GM19238 (cell line): ENCODE measurements around the gene MCIDAS.

Source experiments
- DNase-seq: peaks from one replicate; pipeline ENCODE4 v3.0.0; 2011; ENCODE audit warnings: low spot score; ENCODE audit not compliant: insufficient read length

The MCIDAS gene

DNA sequence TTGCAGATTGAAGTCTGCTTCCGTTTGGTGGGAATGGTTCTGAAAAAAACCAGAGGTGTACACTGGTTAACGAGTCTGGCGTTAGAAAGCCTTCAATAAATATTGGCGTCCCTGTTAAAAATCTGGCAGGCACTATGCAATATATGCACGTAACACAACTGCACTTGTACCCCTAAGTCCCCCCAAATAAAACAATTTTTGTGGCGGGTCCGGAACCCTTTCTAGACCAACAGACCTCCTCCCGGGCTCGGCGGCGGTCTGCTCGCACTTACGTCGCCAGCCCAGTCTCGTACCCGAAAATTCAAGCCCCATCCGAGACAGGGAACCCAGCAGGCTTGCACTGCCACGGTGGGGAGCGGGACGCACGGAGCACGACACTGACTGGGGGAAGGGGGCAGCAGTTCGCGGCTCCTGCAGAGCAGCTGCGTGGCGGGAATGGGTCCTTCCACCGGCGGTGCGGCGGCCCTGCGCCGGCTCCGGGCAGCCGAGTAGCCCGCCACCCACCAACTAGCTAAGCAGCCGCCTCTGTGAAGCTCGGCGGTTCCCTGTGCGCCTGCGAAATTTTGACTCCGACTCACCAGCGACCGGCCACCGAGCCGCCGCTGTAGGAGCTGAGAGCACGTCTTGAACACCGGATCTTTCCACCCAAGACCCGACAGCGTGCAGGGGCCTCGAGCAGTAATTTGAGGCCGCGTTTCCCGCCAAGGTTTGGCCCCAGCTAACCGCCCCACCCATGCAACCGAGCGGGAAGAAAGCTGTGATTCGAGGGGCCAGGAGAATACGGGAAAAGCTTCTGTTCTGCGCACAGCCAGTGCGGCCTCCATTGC is 3.9 kb downstream of the MCIDAS start:
- DNase-seq = no peak

DNA sequence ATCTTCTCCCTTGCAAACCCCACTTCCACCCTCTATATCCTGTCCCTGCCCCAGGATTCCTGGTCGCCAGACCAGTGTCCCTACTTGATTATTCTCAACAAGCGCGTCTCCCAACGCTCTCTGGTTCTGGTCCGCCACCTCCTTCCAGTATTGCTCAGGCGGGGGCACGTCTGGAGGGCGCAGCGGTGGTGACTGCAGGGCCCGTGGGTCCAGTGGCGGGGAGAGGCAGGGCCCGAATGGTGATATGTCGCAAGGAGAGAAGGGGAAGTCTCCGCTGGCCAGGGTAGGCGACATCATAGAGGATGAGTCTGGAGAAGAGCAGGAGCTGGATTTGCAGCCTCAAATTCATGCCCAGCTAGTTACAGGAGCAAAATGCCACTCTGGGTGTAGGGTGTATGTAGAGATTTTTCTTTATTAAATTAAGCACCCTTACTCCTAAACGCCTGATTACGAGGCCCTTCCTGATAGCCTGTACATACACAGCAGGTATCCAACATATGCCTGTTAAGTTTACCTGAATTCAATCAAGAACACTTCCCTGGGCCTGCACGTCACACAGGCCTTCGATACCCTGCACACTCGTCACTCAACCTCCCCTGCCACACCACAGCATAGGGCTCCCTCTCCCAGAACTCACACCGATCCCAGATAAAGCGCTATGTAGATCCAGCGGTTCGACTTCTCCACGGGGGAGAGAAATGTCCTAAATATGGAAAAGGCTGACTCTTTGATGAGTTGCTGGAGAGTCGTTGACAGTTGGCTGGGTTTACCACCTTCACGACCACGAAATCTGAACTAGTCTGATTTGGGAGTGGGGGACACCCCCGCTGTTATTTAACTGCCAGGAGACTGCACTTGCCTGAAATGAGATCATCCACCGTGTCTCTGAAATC is 4.8 kb downstream of the MCIDAS start:
- DNase-seq = no peak

DNA sequence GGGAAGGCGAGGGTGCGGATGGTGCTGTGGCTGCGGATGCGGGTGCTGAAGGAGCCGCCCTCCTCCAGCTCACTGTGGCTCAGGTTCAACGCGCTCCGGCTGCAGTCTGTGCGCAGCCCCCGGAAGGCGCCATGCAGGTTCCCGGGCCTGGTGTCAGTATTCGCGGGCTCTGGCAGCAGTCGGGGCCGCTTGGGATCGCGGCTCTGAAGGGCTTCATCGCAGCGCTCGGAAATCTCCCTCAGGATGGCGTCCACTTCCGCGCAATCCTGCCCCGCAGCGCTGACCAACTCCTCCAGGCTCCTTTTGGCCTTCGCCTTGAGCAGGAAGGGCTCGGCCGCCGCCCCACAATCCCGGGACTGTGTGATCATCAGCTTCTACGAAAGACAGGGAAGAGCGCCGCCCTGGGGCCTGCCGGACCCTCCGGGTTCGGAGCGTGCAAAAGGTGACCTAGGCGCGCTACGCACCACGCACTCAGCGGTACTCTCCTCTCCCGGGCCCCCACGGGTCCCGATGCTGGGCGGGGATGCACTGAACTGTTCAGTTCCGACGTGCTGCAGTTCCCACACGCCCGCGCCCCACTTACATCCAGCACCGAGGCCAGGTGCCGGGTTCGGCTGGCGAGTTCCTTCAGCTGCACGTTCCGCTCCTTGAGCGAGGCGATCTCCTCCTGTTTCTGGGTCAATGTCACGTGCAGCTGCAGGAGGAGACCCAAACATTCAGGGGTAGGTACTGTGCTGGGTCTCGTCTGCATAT is 6.5 kb downstream of the MCIDAS start:
- no peak for DNase-seq

DNA sequence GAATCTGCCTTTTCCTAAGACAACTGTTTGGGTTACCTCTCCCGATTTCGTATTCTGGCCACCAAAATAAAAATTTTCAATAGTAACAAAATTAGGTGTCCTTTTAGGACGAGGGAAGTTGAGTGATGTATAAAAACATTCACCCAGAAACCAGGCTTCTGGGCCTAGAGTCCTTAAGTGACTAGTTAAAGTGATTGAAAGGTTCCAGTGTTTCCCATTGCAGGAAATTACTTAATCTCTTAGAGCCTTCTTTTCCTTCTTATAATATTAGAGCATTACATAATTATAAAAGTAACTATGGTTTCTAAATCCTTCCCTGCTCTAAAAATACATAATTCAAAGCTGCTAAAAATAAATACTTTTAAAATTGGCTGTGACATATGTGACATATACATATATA is 7.3 kb downstream of the MCIDAS start:
- no peak for DNase-seq

DNA sequence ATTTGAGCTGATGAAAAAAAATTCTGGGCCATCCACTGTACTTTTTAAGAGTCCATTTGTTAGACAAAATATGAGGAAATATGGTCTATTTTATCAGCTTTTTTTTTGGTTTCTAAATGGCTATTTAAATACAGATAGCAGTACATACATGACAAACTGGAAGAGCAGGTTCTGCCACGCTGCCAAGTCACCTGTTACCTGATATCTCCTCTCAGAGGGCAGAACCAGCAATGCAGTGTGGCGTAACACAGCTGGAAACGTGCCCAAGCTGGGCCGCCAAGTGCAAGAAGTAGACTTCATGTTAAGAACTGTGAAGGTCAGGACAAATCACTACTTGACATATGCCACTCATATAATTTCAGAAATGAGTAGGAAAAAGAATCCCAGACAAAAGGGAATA is 8.1 kb downstream of the MCIDAS start:
- DNase-seq = no peak

DNA sequence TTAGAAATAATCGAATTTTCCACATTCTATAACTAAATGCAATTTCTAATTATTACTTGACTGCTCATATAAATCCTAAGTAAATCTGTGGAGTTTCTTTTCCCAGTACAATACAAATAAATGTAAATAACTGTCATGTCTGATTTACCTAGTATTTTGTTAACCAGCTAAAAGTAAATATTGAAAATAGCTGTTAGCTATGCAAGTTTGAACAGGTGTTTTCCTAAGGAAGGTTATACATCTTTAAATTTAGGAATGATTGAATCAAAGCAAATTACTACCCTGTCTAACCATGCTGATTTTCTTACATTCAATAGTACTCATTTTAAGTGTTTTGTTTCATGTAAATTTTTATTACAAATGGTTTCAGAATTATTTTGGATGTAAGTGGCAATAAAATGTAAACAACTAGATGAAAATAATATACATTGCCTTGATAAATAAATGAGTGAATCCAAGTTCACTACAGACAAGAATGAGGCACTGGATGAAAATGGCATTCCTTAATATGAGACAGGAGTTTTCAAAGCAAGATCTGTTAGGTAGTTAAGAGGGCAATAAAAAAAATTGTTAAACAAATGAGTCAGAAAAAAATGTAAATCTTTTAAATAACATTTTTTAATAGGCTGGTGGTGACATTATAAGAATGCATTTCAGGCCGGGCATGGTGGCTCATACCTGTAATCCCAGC is 15.8 kb downstream of the MCIDAS start:
- DNase-seq = no peak

DNA sequence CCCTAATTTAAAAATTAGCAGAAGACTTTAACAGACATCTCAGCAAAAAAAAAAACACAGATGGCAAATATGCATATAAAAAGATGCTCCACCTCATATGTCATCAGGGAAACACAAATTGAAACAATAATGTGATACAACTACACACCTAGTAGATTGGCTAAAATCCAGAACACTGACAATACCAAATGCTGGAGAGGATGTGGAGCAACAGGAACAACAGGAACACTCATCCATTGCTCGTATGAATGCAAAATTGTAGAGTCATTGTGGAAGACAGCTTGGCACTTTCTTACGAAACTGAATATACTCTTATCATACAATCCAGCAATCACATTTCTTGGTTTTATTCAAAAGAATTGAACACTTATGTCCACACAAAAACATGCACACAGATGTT is 22.1 kb downstream of the MCIDAS start:
- no peak for DNase-seq

DNA sequence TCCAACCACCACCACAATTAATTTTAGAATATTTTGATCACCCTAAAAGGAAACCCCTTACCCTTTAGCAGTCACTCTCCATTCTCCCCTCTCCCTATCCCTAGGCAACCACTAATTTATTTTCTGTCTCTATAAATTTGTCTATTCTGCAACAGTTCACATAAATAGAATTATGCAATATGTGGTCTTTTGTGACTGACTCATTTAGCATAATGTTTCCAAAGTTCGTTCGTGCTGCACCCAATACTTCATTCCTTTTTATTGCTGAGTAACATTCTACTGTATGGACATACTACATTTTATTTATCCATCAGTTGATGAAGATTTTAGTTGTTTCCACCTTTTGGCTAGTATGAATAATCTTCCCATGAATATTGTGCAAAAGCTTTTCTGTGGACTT is 36.0 kb downstream of the MCIDAS start:
- DNase-seq = no peak

DNA sequence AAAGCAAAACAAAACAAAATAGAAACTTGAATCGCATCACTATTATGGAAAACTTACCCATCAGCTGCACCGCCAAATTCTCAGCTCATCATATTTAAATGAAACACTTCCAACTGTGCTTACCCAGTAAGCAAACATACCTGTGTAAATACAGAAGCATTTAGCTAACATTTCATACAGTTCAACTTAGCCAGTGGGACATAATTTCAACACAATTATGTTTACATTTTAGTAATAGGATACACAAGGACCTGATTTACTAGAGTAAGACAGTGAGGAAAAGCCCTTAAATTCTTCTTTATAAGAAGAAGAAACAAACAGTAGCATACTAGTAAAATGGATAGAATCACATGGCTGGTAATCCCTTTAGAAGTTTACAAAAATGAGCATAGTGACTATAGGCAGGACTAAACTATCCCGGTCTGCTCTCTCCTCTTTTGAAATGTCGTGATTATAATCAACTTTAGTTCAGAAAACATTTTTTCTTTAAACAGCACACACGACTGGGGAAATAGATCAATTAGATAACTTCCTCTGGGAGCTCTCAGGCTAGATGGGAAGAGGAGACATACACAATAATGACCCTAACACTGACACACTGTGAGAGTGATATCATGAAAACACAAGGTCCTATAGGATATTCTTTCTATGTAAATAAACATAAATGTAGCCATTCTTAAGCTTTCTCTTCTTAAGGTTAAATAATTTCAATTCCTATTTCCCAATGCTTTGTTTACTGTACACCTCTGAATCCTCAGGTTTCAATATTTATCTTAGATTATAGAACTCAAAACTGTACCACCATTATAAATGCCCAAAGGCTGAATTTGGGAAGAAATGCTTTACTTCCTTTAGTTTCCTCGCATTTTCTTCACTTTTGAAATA is 38.2 kb downstream of the MCIDAS start:
- no peak for DNase-seq

DNA sequence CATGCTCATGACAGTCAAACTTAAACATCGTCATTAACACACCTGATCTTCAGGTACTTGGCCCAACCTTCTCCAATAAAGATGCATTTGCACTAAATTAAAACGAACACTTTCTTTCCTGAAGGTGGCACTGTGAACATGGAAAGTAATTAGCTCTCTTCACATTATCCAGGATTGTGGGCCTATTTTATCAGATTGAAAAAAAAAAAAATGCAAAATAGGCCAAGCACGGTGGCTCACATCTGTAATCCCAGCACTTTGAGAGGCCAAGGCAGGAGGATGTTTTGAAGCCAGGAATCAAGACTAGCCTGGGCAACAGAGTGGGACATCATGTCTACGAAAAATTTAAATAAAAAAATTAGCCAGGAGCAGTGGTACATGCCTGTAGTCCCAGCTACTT is 39.7 kb downstream of the MCIDAS start:
- DNase-seq = no peak

DNA sequence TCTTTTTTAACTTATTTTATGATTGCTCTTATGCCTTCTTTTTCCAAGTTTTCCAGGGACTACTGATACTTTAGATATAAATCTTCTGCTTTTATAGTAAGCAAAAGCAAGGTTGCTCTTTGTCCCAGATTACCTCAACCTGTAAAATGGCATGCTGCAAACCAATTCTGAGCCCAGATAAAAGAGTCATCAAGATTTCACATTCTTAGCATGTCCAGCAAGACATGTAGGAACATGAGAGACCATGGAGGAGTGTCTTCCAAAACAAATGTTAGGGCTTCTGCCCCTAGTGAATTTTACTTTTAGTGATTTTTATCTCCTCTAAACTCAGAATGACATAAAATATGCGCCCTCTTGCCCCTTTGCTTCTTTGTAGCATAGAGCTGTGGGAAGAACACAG is 47.1 kb downstream of the MCIDAS start:
- no peak for DNase-seq

DNA sequence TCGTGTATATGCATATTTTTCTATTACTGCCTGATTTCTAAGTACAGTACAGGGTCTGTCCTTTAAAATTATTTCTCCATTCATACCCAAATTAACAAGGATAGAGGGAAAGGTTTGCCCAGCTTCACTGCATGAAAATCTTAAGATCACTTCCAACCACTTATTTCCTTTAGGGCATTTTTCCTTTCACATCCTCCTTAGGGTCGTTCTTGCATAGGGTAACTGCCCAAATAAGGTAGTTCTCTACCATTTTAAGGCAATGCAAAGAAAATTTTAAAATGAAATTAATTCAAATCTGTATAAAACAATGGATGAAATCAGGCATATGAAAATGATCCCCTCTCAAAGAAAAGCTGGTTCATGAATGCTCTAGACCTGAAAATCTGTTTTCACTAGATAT is 50.0 kb downstream of the MCIDAS start:
- DNase-seq = no peak

DNA sequence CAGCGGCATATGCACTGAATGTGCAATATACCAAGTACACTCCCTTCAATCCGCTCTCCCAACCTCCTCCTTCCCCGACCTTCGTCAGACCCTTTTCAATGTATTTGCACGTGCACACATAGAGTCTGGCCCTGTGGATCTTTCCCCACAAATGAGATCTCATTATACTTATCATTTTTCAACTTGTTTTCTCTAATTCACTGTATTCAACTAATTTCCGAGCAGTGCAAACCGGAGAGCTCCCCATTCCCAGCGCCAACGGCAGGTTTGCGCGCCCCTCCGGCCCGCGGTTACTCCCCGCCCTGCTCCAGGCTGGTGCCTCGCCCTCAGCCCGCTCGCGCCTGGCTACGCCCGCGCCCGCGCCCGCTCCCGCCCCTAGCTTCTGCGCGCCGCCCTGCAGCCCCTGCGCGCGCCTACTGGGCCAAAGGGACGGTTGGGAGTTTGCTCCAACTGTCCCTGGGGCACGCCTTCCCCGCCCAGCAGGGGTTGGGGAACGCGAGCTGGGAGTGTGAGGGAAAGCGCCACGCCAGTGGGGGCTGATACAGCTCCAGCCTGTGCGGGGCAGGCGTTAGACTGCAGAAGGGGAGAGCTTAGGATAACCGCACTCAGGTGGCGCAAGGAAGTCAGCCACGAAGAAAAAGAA is 50.8 kb downstream of the MCIDAS start:
- no peak for DNase-seq

DNA sequence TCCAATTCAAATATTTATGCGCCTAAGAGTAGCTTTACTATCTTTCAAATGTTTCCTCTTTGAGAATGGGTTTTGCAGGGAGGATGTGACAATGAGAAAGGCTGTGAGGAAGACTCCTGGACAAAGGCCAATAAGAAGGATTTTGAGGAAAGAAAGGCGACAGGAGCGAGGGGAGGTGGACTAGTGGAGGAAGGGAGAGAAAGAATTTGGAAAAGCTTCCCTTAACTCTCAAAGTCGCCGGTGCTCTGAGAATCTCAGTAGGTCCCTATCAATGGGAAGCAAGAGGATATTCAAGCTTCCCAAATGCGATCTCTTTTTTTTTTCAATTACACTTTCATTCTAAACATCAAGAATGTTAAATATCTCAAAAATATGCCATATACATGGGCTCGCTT is 51.3 kb downstream of the MCIDAS start:
- DNase-seq = no peak

DNA sequence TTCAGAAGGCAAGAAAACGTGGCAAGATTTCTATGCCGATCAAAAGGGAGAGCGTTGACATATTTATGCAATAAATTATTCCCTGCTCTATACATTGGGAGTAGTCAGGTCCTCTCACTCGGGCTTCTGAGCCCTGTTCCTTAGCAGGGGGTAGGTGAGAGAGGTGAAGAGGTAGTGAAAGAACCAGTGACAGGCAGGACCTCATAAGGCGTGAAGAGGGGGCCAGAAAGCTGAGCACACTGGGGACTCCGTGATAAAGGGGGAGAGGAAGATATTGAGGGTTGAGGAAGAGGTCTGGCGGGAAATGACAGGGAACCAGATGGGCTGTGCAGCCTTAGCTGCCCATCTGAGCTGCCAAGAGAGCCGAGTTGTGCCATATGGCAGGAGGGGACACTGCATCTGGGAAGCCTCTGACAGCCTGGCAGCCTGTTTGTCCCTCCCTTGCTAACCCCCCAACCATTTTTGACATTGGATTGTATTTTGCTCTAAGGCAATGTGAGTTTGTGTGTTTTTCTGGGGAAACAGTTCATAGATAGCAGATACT is 53.4 kb downstream of the MCIDAS start:
- no peak for DNase-seq

DNA sequence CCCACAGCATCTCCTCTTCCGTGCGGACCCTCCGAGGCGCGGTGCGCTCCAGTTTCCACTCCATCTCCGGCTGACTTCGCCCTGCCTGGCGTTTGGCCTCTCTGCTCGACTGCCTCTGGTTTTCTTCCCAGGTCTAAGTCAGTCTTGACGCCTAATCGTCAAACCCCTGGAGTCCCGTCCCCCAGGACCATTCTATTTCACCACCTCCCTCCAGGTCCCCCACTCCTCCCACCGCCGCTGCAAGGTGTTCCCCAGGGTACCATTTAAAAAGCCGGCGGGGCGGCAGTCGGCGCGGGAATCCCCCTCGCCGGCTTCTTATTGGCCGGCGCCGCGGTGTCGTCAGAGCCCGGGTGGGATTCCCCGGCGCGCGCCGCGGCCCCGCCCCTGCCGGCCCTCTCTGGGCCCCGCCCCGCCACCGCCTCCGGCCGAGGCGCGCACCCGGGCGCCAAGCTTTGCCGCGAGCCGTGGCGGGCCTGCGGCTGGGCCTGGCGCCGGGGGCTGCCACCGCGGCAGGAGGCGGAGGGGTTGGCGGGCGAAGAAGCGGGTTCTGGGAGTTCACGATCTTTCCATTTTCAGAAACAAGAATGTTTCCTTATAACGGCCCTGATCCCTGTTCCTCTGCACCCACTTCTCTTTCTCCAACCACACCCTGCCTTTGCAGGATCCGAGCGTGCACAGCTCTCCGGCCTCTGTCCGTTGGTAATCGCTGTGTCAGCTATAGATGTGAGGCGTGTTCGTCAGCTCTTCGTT is 54.0 kb downstream of the MCIDAS start, which contains the start of gene CDC20B:
Gene CDC20B (minus strand): TSS at position 241 of the 750 bp plus-strand sequence. CDS start 177 bp downstream, at position 64.
- peak; percentile 85 for DNase-seq

DNA sequence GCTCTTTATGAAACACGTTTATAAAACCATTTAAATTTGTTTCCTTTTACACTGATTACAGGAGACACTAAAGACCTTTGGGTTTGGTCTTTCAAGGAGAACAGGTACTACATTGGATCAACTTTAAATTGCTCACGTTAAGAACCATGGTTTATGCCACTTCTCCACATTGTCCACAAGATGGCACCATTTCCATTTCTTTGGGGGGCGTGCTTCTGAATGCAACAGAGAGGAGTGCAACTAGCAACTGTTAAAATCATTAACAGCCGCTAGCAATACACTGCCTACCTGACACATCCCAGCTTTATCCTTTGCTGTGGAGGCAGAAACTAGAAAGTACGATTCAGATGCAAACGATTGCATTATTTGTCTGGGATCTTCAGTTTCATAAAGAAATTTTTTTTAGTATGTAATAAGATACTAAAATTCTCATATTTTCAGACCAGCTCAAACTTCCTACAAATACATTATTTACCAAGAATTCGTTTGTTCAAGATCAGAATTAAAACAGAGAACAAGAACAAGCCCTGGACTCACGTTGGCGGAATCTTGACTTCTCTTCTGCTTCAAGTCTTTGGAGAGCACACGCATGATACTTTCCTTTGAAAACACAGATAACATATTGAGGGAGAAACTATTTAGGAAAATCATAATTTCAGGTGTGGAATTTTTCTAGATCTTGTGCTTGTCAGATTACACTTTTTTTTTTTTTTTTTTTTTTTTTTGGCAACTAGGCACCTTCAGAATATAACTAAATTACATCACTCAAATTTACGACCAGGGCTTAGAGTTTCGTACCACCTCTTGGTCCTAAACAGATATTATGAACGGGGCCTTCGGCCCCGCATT is 54.8 kb downstream of the MCIDAS start:
- peak; percentile 52 for DNase-seq

DNA sequence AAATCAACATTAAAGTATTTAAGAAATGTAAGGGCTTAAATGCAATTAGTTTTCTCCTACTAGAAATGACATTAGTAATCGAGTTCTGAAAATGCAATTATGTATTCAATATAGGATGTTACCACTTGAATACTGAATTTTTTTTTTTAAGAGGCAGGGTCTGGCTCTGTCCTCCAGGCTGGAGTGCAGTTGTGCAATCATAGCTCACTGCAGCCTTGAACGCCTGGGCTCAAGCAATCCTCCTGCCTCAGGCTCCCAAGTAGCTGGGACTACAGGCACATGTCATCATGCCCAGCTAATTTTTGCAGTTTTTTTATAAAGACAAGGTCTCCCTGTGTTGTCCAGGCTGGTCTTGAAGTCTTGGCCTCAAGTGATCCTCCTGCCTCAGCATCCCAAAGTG is 55.6 kb downstream of the MCIDAS start:
- no peak for DNase-seq
